SK-N-SH (cell line): ENCODE data around the gene GATAD2A.

Experiments
- FOXM1 ChIP-seq: IDR thresholded peaks from 2 replicates; pipeline ENCODE4 v1.4.0; 2012; ENCODE audit warnings: low read depth, mild to moderate bottlenecking
- RAD21 ChIP-seq: IDR thresholded peaks from 2 replicates; pipeline ENCODE4 v1.6.1; 2012; ENCODE audit warnings: mild to moderate bottlenecking, low read length
- TAF1 ChIP-seq: IDR thresholded peaks from 2 replicates; pipeline ENCODE4 v1.6.1; 2012; ENCODE audit warnings: low read depth, mild to moderate bottlenecking, low read length, moderate library complexity, borderline replicate concordance
- TF ChIP-seq, protein P1 (sequence below): fragments of 200-600 bp; sonication (generic); IDR thresholded peaks from 2 replicates; pipeline ENCODE4 v1.6.1; 2017; ENCODE audit warnings: antibody characterized with exemption, mild to moderate bottlenecking, moderate library complexity

DNA sequence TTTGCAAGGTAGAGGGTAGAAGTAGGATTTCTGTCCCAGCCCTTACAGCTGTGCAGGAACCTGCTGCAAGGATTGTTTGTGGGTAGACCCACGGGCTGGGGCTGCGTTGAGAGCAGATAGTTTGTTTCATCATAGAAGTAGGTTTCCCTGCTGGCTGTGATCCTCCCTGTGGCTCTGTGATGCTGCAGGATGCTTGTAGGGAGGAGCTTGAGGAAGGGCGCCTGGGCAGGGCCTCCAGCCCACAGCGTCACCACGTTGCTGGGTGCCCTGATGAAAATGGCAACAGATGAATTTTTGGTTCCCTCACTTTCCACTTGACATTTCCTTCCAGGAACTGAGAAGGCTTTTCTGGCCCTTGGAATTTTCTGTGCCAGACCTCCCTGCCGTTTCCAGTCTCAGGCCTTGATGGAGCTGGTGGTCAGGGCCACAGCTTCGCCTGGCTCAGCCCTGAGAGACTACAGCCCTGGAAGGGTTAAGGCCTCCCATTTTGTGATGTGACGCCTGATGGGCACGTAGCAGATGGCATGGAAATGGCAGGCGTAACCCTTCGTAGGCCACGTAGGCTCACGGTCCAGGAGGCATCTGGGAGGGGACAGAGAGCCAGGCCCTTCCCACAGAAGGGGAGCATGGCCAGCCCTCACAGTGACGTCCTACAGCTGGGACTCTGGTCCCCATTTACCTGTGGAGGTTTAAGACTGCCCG is 42.2 kb downstream of the GATAD2A start:
- no peak for TF ChIP-seq RAD21
- TF ChIP-seq FOXM1: no peak
- TF ChIP-seq, protein P1, sequence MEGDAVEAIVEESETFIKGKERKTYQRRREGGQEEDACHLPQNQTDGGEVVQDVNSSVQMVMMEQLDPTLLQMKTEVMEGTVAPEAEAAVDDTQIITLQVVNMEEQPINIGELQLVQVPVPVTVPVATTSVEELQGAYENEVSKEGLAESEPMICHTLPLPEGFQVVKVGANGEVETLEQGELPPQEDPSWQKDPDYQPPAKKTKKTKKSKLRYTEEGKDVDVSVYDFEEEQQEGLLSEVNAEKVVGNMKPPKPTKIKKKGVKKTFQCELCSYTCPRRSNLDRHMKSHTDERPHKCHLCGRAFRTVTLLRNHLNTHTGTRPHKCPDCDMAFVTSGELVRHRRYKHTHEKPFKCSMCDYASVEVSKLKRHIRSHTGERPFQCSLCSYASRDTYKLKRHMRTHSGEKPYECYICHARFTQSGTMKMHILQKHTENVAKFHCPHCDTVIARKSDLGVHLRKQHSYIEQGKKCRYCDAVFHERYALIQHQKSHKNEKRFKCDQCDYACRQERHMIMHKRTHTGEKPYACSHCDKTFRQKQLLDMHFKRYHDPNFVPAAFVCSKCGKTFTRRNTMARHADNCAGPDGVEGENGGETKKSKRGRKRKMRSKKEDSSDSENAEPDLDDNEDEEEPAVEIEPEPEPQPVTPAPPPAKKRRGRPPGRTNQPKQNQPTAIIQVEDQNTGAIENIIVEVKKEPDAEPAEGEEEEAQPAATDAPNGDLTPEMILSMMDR: no peak
- no peak for TF ChIP-seq TAF1
